Muscle of leg (tissue), 11 donors: ENCODE measurements around the gene TSPAN9. TPM values are rescaled to one million over a fixed set of nuclear protein-coding genes. Genes with fewer than 3 reads are reported as not detected.

Experiments used
- DNase-seq: peaks from one replicate; pipeline ENCODE4 v3.0.0; 2013
- H3K27ac ChIP-seq: one replicate; pipeline ENCODE4 v1.5.1; 2013; ENCODE audit warnings: mild to moderate bottlenecking, low read length, control low read depth
- H3K27me3 ChIP-seq: one replicate; pipeline ENCODE4 v1.6.1; 2013; ENCODE audit warnings: low read length; ENCODE audit not compliant: control insufficient read depth, insufficient read depth
- H3K36me3 ChIP-seq: one replicate; pipeline ENCODE4 v1.6.1; 2013; ENCODE audit warnings: low read length; ENCODE audit not compliant: control insufficient read depth, insufficient read depth
- H3K4me1 ChIP-seq: one replicate; pipeline ENCODE4 v1.6.1; 2013; ENCODE audit warnings: low read length; ENCODE audit not compliant: control insufficient read depth, insufficient read depth
- H3K4me3 ChIP-seq: one replicate; pipeline ENCODE4 v1.5.1; 2013; ENCODE audit warnings: low read length, control low read depth
- H3K9me3 ChIP-seq: replicated peaks from 2 replicates; pipeline ENCODE4 v1.6.1; 2013; ENCODE audit warnings: low read depth, low read length; ENCODE audit not compliant: control insufficient read depth
- WGBS: methylation state at CpG from one replicate; pipeline ENCODE4 v1.1.5; 2013; ENCODE audit warnings: missing lambda C conversion rate; ENCODE audit not compliant: insufficient coverage; 5-methylcytosine and 5-hydroxymethylcytosine counted together
- polyA plus RNA-seq, 8 donors: library from polyadenylated mRNA; unstranded; fragments of 120-200 nt; gene quantifications; one replicate each; pipeline versions ENCODE4 v1.2.1 to v1.2.3, GENCODE V29; 2013; ENCODE audit warnings: inconsistent platforms in 1 of 8, low replicate concordance in 1 of 8; ENCODE audit not compliant: insufficient read length in 8 of 8, insufficient read depth in 1 of 8
- total RNA-seq: library from RNA; stranded (reverse); fragments of 120-200 nt; gene quantifications from one replicate; pipeline ENCODE4 v1.2.4, GENCODE V29; 2013

The TSPAN9 gene
- total and polyA plus RNA-seq, 9 donors: 56.6 to 142 (median 116) TPM

DNA sequence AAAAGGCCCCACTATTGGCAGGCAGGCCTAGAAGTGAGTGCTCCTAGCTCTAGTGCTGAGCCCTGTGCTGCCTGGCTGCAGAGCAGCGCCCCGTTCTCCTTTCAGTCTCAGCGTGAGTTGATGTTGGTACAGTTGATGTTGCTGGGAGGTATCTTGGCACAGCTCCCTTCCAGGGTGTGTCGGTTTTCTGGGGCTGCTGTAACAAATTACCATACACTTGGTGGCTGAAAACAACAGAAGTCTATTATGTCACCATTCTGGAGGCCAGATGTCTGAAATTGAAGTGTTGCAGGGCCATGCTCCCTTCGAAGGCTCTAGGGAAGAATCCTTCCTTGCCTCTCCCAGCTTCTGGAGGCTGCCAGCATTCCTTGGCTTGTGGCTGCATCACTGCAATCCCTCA is 151.4 kb downstream of the TSPAN9 start:
- 40% methylated on average over 1 of the region's 5 CpGs for WGBS
- Histone ChIP-seq H3K27me3 (no peaks in the 10 kb centered on the region), H3K9me3 (peaks cover 5% of the 10 kb centered on the region), H3K4me3 (no peak overlapping the region), H3K36me3 (peaks cover 21% of the 10 kb centered on the region), H3K27ac (no peak overlapping the region), H3K4me1 (peaks cover 68% of the 10 kb centered on the region)
- no peak for DNase-seq

DNA sequence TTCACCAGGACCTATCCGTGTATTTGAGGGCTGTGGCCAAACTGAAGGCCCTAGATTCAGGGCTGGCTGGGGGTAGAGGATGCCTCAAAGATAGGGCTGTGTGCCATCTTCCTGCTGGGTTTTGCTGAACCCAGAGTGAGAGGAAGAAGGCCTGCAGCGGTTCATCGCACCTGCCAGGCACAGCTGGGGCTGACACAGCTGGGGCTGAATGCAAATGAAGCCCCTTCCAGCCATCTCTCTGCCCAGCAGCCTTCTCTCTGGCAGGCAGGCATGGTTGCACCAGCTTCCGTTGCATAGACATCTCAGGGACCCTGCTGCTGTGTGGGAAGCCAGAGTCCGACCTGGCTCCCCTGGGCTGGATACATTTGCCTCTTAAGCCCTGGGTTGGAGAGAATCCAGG is 152.4 kb downstream of the TSPAN9 start:
- 83% methylated on average over 4 of the region's 5 CpGs for WGBS

DNA sequence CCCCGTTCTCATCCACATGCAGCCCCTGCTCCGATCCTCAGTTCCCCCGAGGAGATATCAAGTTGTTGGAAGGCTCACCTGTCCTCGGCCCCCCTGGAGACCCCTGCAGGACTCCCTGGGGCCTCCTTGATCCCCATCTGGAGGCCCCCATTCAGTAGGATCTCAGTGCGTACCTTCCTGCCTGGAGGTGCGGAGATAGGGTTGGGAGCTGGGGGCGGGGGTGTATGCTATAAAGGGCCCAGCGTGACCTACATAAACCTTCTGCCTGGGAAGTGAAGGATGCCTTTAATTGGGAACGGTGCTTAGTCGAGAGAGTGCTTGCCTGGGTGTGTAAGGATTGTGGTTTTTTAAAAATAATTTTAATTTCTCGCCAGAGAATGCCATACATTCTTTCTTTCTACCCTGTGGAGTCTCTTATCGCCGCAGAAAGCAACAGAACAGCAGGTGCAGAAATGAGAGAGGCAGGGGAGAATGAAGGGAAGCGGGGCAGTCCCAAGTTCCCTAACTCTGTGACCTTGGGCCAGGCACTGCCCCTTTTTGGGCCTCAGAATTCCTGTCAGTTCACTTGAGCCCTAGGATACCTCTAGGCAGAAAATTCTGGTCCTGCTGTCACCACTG is 153.7 kb downstream of the TSPAN9 start:
- Histone ChIP-seq H3K4me3 (no peak overlapping the region), H3K36me3 (peaks cover 21% of the 10 kb centered on the region), H3K4me1 (peaks cover 58% of the 10 kb centered on the region), H3K9me3 (peaks cover 5% of the 10 kb centered on the region), H3K27me3 (no peaks in the 10 kb centered on the region), H3K27ac (peak overlapping the region; percentile 65)
- 61% methylated on average over 9 of the region's 14 CpGs for WGBS
- DNase-seq: no peak

More for the DNA sequence above, 152.4 kb downstream of the TSPAN9 start:
- H3K4me1 ChIP-seq: peaks cover 67% of the 10 kb centered on the region
- H3K36me3 ChIP-seq: peaks cover 21% of the 10 kb centered on the region
- peaks cover 5% of the 10 kb centered on the region for H3K9me3 ChIP-seq
- DNase-seq: no peak
- no peak overlapping the region for H3K4me3 ChIP-seq
- no peak overlapping the region for H3K27ac ChIP-seq
- no peaks in the 10 kb centered on the region for H3K27me3 ChIP-seq

DNA sequence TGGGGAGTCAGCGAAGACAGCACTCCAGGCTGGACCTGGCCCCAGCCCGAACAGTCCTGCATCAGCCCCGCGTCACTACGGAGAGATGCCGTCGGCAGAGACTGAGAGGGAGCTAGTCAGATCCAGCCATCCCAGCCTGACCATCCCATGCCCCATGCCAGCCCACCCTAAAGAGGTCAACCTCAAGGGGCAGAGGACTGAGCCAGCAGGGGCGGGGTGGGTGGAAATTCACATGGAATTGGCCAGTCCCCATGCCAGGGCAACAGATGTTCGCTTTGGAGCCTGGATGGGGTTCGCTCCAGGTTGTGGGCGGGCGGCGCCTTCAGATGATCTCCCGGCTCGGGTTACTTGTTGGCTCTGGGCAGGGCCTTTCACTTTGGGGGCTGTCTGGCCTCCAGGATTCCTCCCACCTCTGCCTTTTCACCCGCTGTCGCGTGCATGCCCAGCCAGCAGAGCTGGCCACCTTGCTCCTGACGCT is 154.3 kb downstream of the TSPAN9 start:
- Histone ChIP-seq H3K4me3 (no peak overlapping the region), H3K27me3 (no peaks in the 10 kb centered on the region), H3K36me3 (peaks cover 21% of the 10 kb centered on the region), H3K9me3 (peaks cover 5% of the 10 kb centered on the region), H3K4me1 (peaks cover 60% of the 10 kb centered on the region), H3K27ac (peak overlapping the region; percentile 67)
- 39% methylated on average over 18 of the region's 19 CpGs for WGBS
- DNase-seq: peak; percentile 79

DNA sequence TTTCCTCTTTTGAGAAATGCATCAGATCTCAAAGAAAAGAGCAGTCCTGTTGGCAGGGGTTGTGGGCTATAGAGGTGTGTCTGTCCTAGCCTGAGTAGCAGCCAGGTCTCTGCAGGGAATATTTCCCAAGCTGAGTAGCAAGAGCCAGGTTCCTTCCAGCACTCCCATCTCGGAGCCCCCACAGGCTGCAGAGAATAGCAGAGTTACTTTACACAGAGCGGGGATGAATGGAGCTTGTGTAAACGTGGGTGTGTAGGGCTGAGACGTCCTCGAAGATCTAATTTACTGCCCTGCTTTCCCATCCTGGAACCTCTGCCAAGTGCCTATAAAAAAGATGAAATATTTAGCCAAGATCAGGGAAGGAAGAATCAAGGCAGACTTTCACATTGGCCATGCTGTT is 156.6 kb downstream of the TSPAN9 start:
- Histone ChIP-seq H3K27ac (no peak overlapping the region), H3K9me3 (no peaks in the 10 kb centered on the region), H3K4me3 (no peak overlapping the region), H3K27me3 (no peaks in the 10 kb centered on the region), H3K36me3 (peaks cover 11% of the 10 kb centered on the region), H3K4me1 (peaks cover 78% of the 10 kb centered on the region)
- no peak for DNase-seq
- 34% methylated on average over 3 of the region's 5 CpGs for WGBS

DNA sequence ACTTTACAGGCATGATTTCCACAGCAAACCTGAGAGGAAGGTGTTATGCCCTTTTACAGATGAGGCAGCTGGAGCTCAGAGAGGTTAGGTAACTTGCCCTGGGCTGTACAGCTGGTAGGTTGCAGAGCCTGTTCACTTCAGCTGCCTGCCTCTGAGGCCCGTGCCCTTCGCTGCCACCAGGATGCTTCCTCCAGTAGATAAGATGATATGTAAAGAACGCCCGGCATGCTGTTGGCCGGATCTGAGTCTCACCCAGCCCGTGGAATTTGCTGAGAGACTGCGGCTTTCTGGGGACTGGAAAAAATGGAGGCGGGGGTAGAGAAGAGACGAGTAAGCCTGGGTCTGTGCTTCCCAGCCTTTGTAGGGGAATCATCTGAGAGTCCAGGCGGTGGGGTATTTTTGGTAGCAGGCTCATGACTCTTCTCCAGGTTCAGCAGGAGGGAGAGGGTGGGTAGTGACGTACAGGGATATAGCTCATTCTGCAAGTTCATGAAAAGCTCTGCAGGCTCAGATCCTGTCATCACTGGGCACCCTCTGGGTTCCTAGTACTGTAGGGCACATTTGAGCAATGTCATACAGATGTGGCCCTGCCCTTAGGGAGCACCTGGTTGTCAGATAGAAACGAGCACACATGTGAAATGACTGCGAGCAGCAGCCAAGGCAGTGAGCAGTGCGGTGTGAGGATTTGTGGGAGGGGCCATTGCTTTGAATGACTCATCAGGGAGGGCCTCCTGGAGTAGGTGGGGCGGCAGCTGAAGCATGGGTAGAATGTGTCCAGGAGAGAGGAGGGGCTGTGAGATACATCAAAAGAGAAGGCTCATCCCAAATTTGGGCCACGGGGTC is 159.4 kb downstream of the TSPAN9 start:
- H3K9me3 ChIP-seq: no peaks in the 10 kb centered on the region
- H3K4me3 ChIP-seq: no peak overlapping the region
- WGBS: 61% methylated on average over 13 of the region's 16 CpGs
- H3K36me3 ChIP-seq: peaks cover 8% of the 10 kb centered on the region
- no peaks in the 10 kb centered on the region for H3K27me3 ChIP-seq
- peak; percentile 38 for DNase-seq
- peaks cover 77% of the 10 kb centered on the region for H3K4me1 ChIP-seq
- peak overlapping the region; percentile 62 for H3K27ac ChIP-seq

DNA sequence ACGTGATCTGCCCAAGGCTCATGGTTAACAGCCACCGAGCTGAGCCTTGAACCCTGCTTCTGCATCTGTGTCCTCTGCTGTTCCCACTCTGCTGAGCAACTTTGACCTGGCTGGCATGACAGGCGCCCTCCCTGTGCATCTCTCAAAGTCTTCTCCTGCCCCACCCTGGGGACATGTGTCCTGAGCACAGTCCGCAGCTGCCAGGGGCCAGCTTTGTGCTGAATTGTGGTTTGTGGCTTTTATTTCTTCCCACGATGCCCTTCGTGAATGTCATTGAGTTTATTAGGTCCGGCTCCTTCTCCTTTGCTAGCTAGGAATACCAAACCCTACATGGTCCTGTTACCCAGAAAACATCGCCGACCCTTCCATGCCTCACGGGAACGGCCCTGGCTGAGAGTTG is 161.0 kb downstream of the TSPAN9 start:
- H3K27ac ChIP-seq: peak overlapping the region; percentile 29
- WGBS: 71% methylated on average over 2 of the region's 11 CpGs
- no peak overlapping the region for H3K4me3 ChIP-seq
- DNase-seq: no peak
- H3K9me3 ChIP-seq: no peaks in the 10 kb centered on the region
- H3K4me1 ChIP-seq: peaks cover 78% of the 10 kb centered on the region
- H3K36me3 ChIP-seq: peaks cover 8% of the 10 kb centered on the region
- no peaks in the 10 kb centered on the region for H3K27me3 ChIP-seq

DNA sequence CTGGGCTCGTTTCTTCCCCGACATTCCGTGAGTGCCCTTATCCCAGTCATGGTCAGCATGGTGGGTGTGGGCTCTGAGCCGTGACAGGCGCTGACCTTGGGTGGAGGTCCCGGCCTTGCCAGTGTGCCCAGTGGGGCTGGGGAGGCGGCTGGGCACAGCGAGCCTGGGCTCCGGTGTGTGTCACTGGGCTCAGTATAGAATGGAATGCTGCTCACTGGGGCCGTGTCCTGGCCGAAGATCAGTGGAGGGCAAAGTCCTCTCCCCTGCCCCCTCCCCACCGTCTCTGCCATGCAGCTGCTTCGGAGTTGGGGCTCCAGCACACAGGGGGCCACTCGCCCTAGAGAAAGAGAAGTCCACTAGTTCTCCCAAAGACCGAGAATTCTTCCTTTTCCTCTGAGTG is 164.4 kb downstream of the TSPAN9 start:
- Histone ChIP-seq H3K4me3 (no peak overlapping the region), H3K27me3 (no peaks in the 10 kb centered on the region), H3K4me1 (peaks cover 80% of the 10 kb centered on the region), H3K27ac (peak overlapping the region; percentile 87), H3K36me3 (peaks cover 26% of the 10 kb centered on the region), H3K9me3 (no peaks in the 10 kb centered on the region)
- DNase-seq: peak; percentile 55
- 70% methylated on average over 6 of the region's 15 CpGs for WGBS

DNA sequence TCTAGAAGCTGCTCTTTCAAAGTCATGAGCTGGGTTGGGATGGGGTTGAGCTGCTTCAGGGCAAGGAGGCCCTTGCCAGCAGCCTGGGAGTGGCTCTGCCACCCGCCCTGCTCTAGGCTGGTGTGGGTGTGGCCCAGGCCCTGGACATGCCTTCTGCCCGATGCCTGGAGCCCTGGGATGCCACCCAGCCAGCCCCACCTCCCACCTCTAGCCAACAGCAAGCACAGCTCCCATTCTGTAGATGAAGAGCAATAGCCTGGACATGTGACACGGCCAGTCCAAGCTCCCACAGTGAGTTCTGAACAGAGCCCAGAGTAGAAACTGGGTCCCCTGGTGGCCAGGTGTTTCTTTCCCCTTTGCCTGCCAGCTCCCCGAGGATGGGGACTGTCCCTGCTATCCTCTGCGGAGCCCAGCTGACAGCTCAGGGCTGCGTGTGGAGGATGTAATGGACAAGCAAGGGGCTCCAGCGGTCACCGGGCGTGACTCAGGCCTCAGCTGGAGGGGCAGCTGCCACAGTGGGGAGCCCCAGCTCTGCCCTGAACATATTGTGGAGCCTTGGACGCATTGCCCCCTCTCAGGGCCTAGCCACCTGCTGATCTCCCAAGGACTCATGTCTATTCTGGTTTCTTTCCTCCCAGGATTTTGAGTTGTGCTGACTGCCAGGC is 165.2 kb downstream of the TSPAN9 start:
- H3K27me3 ChIP-seq: no peaks in the 10 kb centered on the region
- peak; percentile 56 for DNase-seq
- WGBS: 83% methylated on average over 9 of the region's 10 CpGs
- H3K36me3 ChIP-seq: peaks cover 24% of the 10 kb centered on the region
- H3K4me1 ChIP-seq: peaks cover 80% of the 10 kb centered on the region
- no peaks in the 10 kb centered on the region for H3K9me3 ChIP-seq
- H3K4me3 ChIP-seq: no peak overlapping the region
- peak overlapping the region; percentile 87 for H3K27ac ChIP-seq
